GM19468 (cell line): ENCODE measurements around the gene EPHB4.
"Not testable (repeated sequence)": the region's sequence is repeated elsewhere in the genome, so short reads cannot be mapped to it uniquely, and the experiment has no call there.

Source experiments
- ATAC-seq: cut with Tn5 transposase; IDR thresholded peaks from one replicate; pipeline ENCODE4 v1.9.1; 2021; ENCODE audit warnings: mild to moderate bottlenecking, moderate library complexity, moderate number of reproducible peaks; ENCODE audit not compliant: unreplicated experiment; ENCODE audit errors: extremely low read depth

EPHB4 gene

GRCh38 chr7:100793806-100794660 is 33.3 kb downstream of the EPHB4 start:
- ATAC-seq: no peak

GRCh38 chr7:100791881-100792666 is 35.2 kb downstream of the EPHB4 start:
- no peak for ATAC-seq

DNA sequence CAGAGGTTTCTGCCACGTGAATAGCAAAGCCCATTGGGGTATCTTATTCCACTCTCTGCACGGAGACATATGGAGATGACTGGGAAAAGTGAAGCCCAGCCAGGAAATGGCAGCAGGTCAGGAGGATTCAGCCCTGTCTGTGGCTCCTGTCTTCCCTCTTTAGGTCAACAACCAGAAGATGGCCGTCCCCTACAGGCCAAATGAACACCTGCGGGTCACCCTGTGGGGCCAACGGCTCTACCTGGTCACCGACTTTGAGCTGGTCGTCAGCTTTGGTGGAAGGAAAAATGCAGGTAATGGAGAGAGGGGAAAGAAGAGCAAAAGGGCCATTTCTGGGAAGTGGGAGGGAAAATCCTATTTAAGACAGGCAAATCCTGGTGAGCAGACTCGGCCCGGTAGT is 38.3 kb downstream of the EPHB4 start:
- no peak for ATAC-seq

DNA sequence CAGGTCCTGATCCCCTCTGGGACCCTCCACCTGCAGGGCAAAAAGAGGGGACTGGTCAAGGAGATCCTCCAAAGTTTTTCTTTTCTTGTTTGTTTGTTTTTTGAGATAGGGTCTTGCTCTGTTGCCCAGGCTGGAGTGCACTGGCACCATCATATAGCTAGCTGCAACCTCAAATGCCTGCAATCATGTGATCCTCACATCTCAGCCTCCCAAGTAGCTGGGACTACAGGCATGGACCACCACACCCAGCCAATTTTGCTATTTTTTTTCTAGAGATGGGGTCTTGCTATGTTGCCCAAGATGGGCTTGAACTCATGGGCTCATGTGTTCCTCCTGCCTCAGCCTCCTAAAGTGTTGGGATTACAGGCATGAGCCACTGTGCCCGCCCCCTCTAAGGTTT is 41.0 kb downstream of the EPHB4 start:
- ATAC-seq: no peak

DNA sequence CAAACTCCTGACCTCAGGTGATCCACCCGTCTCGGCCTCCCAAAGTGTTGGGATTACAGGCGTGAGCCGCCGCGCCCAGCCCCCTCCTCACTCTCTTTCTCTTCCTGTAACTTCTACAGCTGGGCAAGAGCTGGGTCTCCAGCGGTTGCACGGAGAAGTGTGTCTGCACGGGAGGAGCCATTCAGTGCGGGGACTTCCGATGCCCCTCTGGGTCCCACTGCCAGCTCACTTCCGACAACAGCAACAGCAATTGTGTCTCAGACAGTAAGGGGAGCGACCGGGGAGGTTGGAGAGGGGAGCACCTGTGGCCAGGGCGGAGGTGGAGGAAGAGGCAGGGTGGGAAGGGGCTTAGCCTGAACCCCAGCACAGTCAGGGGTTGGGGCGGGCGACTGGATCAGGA is 41.4 kb downstream of the EPHB4 start:
- ATAC-seq: no peak

DNA sequence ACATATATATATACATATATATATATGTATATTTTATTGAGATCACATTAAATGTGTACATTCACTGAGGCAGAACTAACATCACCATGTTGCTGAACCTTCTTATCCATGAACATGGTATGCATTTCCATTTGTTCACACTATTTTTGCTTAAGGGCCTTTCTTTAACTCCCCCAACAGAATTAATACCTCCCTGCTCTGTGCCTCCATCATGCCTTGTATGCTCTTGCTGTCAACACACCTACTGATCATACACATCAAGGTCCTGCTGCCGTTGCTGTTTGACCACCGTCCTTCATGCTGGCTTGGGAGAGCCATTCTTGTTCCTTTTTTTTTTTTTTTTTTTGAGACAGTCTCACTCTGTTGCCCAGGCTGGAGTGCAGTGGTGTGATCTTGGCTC is 43.5 kb downstream of the EPHB4 start:
- no peak for ATAC-seq

DNA sequence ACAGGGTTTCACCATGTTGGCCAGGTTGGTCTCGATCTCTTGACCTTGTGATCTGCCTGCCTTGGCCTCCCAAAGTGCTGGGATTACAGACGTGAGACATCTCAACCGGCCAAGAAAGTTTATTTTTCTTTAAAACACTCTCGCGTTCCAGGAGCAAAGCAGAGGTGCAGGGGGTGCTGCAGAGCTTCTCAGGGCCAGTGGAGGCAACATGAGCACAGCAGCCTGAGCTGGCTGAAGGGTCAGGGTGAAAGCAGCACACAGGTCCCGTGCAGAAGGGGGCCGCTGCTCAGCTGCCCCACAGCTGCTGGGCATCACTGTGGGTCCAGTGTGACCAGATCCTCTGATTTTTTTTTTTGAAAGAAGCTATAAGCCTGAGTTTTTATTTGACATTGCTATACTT is 46.1 kb downstream of the EPHB4 start:
- no peak for ATAC-seq

- ATAC-seq: no peak
Observed at GRCh38 chr7:100779359-100779758, 48.0 kb downstream of the EPHB4 start.

DNA sequence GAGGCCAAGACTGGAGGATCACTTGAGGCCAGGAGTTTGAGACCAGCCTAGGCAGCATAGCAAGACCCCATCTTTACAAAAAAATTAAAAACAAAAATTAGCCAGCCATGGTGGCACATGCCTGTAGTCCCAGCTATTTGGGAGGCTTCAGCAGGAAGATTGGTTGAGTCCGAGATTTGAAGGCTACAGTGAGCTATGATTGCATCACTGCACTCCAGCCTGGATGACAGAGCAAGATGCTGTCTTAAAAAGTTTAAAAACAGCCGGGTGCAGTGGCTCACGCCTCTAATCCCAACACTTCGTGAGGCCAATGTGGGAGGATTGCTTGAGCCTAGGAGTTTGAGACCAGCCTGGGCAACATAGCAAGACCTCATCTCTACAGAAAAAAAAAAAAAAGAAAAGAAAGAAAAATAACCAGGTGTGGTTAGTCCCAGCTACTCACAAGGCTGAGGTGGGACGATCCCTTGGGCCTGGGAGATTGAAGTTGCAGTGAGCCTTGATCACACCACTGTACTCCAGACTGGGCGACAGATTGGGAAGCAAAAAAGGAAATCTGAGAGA is 49.2 kb downstream of the EPHB4 start:
- ATAC-seq: no peak

DNA sequence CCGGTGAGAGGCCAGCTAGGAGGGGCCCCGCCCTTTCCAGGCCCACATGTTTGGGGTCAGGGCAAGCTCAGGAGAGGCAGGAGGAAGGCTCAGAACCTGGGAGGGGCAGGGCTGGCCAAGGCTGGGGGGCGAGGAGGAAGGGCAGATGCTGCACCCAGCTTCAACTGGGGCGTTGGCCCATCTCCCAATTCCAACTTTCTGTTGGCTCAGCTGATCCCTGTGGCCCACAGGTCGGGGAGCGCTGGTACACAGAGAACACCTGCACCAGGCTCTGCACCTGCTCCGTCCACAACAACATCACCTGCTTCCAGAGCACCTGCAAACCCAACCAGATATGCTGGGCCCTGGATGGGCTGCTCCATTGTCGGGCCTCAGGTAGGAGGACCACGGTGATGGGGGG is 53.8 kb downstream of the EPHB4 start:
- no peak for ATAC-seq

- ATAC-seq: no peak
Observed at GRCh38 chr7:100768784-100769183, 58.5 kb downstream of the EPHB4 start.

- no peak for ATAC-seq
Observed at GRCh38 chr7:100765250-100765649, 62.1 kb downstream of the EPHB4 start.

- ATAC-seq: no peak
Observed at GRCh38 chr7:100764841-100765240, 62.5 kb downstream of the EPHB4 start.

GRCh38 chr7:100763556-100764140 is 63.7 kb downstream of the EPHB4 start:
- no peak for ATAC-seq

DNA sequence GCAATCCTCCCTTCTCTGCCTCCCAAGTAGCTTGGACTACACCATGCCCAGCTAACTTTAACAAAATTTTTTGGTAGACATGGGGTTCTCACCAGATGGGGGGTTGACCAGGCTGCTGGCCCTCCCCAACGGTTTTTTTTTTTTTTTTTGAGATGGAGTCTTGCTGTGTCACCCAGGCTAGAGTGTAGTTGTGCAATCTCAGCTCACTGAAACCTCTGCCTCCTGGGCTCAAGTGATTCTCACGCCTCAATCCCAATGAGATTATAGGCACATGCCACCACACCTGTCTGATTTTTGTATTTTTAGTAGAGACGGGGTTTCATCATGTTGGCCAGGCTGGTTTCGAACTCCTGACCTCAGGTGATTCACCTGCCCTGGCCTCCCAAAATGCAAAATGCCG is 64.5 kb downstream of the EPHB4 start:
- ATAC-seq: not testable (repeated sequence)

DNA sequence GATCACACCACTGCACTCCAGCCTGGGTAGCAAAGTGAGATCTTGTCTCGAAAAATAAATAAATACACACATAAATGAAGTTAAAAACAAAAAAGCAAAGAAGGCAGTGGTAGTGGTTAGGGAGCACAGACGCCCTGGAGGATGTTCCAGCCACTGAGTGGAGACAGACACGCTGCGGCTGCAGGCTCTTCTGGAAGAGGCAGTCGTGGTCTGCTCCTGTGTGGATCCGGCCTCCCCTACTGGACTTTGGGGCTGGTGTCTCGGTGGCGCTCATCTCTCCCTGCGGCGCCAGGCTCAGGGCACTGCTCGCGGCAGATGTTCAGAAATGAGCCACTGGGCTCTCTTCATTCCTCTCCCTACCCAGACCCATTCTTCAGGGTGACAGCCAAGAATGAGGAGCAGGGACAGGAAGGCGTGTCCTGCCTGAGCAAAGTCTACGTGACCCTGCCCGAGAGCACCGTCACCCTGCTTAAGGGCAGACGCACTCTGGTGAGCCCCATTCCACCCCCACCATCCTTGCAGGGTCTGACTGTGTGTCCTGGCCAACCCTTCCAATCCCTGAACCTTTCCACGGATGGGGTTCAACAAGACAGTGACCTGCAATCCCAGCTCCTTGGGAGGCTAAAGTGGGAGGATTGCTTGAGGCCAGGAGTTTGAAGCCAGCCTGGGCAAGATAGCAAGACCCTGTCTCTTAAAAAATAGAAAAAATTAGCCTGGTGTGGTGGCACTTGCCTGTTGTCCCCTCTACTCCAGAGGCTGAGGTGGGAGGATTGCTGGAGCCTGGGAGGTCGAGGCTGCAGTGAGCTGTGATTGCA is 67.8 kb downstream of the EPHB4 start:
- no peak for ATAC-seq

DNA sequence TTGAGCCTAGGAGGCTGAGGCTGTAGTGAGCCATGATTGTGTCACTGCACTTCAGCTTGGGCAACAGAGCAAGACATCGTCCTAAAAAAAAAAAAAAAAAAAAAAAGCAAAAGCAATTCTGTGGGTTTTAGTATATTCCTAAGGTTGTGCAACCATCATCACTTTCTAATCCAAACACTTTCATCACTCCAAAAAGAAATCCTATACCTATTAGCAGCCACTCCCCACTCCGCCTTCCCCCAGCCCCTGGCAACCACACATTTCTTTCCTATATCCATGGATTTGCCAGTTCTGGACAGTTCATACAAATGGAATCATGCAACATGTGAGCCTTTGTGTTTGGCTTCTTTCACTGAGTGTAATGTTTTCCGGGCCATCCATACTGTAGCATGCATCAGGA is 73.6 kb downstream of the EPHB4 start:
- no peak for ATAC-seq

DNA sequence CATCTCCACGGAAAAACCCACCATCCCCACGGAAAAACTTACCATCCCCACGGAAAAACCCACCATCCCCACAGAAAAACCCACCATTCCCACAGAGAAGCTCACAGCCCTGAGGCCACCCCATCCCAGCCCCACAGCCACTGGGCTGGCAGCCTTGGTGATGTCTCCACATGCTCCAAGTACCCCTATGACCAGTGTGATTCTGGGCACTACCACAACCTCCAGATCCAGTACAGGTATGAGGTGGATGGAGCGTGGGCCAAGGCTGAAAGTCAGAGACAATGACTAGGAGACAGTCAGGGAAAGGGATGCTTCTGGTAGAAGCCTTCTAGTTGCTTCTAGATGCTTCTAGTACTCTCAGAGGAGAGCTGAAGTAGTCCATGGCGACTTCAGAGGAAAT is 74.3 kb downstream of the EPHB4 start:
- no peak for ATAC-seq
